Activated CD4-positive, alpha-beta T cell treated with anti-CD3 and anti-CD28 coated beads, Interleukin-2, Interleukin-4, amounts not matched to agents 100 ng/mL and 50 ng/mL, durations not matched to agents 16 hours and 8 hours (primary cell): Measurements from ENCODE around the gene ABR.
"Not testable (repeated sequence)": the region's sequence is repeated elsewhere in the genome, so short reads cannot be mapped to it uniquely, and the experiment has no call there.

Source experiments
- DNase-seq: peaks from one replicate; pipeline ENCODE4 v3.0.0-alpha.2; 2020; ENCODE audit warnings: low spot score

ABR gene

DNA sequence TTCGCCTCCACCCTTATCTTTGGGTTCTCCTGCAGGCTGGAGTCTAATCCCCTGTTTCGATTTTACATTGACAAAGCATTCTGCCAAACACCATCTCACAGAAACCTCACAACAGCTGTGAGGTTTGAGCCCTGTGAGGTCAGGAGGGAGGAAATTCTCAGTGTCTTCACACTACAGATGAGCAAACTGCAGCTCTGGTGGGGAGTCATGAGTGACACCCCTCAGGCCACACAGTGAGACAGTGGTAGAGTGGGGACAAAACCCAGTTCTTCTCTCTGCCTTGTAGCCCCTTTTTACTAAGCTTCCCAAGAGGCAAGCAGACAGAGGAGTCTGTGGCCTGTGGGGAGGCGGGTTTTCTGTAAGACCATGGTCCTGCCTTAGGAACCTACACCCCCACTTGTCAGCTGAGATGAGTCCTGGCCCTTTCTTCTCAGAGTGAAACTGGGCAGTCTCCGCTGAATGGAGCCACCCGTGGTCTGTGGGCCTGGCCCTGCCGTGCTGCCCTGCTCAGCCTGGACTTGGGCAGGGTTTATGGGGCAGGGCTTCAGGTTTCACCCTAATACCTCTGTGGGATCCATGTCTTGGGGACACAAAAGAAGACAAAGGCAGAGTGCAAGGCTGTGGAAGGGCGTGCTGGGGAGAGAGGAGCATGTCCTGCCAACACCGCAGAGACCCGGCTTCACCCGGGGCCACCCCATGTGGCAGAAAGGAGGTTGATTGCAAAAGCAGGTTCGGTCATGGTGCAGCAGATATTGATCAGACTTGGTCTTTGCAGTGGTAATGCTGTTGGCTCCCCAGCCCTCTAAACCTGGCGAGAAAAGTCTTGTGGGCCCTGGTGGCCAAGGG is 59.0 kb downstream of the ABR start:
- DNase-seq = no peak

DNA sequence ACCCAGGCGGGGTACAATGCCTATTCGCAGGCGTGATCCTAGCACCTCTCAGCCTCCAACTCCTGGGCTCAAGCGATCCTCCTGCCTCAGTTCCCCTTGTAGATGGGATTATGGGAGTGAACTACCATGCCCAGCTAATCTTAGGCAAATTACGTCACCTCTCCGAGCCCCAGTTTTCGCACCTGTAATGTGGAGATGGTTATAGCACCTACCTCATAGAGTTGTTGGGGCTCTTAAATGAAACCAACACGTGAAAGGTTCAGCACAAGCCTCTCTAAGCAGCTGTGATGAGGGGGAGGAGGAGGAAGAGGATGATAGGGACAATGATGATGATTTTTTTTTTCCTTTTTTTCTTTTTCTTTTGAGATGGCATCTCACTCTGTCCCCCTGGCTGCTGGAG is 59.9 kb downstream of the ABR start:
- no peak for DNase-seq

DNA sequence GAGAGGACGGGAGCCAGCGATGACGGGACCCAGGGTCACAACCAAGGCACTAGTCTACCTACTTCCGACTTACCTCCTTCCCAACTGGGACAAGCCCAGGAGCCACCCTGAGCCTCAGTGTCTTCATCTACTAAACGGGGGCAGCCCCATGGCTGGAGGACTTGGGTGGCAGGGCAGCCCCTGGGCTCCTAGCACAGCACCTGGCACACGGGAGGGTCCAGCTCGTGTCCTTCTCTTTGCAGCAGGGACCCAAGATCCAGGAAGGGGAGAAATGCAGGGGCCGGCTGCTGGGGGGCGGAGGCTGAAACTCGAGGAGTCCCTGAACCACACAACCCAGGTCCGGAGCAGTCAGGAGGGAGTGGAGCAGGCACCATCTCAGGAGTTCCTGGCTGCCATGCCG is 63.2 kb downstream of the ABR start:
- DNase-seq = no peak

DNA sequence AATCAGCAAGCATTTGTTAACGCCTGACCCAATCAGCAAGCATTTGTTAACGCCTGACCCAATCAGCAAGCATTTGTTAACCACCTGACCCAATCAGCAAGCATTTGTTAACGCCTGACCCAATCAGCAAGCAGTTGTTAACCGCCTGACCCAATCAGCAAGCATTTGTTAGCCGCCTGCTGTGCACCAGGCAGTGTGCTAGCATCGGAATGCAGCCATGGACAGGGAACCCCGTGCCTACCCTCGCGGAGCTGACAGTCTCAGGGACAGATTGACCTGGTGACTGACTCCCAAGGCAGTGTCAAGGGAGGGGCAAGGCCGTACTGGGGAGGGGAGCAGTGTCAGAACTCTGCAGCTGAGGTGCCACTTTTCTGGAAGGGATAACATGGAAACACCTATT is 66.9 kb downstream of the ABR start:
- DNase-seq = no peak

DNA sequence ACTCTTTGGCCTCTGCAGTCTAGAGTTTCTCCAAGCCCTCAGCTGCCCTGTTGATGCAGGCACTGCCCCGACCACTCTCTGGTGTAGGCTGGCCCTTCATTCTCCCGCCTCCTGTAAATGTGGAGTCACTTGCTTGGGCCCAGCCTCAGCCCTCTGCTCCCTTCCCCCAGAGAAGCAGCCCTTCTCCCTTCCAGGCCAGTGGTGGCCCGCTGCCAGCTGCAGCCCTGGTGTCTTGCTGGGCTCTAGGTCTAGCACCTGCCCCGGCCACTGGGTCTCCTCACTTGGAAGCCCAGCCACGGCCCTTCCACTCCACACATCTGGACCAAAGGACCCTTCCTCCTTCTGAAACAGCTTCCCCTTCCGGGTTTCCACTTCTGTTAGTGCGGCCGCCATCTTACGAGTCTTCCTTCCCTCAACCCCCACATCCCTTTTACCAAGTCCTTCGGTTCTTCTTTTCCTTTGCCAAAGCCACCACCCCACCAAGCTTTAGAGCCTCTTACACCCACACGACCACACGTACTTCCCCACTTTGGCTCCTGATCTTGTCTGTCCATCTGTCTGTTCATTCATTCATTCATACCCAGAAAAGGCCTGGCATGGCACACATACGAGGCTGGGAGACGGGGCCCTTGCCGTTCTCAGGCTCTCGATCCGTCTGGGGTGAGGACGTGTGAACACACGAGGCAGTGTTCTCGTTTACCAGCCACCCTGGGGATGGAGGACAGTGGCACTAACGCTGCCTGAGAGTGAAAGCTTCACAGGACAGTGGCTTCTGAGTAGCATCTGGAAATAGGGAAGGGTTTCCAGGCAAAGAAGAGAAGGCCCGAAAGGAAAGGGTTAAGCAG is 68.0 kb downstream of the ABR start:
- no peak for DNase-seq

DNA sequence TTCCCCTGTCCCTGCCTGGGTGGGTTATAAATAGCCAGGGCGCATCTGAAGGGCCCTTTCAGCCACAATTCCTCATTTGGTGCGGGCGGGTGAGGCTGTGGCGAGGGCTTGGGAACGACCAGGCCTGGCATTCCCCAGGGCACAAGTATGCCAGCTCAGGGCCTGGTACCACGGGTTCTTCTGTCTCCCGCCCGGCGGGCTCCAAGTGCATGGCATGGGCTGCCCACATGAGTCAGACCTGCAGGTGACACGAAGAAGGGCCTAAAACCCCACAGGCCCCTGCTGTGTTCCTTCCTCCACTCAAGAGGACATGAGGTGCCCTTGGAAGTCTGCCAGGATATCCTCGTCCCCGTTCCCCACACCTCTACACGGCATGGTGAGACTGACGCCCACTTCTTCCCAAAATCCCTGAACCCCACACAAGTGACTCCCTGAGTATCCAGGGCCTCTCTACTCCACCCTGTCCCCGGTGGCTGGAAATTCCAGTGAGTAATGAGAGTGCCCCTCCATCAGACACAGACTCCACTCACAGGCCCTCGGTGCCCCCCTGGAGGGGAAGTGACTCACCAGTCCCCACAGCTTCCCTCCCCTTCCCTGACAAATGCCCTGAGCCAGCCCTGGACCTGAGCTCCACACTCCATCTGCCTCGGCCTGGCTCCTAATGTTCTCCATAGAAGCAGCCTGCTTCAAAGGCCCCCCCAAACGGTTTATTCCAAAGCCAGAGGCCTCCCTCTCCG is 68.8 kb downstream of the ABR start:
- no peak for DNase-seq

DNA sequence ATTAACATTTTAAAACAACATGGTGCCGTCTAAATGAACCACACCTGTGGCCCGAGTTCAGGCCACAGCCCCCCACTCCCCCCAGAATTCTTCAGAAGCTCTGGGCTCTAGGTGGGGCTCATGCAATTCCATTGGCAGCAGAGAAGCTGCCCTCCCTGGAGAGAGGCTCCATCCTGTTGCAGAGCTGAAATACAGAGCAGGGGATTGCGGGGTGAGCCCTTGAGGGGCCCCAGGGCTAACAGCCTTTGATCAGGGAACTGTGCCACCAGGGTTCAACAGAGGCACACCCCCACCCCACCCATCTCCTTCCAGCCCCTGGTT is 69.3 kb downstream of the ABR start:
- DNase-seq = no peak

DNA sequence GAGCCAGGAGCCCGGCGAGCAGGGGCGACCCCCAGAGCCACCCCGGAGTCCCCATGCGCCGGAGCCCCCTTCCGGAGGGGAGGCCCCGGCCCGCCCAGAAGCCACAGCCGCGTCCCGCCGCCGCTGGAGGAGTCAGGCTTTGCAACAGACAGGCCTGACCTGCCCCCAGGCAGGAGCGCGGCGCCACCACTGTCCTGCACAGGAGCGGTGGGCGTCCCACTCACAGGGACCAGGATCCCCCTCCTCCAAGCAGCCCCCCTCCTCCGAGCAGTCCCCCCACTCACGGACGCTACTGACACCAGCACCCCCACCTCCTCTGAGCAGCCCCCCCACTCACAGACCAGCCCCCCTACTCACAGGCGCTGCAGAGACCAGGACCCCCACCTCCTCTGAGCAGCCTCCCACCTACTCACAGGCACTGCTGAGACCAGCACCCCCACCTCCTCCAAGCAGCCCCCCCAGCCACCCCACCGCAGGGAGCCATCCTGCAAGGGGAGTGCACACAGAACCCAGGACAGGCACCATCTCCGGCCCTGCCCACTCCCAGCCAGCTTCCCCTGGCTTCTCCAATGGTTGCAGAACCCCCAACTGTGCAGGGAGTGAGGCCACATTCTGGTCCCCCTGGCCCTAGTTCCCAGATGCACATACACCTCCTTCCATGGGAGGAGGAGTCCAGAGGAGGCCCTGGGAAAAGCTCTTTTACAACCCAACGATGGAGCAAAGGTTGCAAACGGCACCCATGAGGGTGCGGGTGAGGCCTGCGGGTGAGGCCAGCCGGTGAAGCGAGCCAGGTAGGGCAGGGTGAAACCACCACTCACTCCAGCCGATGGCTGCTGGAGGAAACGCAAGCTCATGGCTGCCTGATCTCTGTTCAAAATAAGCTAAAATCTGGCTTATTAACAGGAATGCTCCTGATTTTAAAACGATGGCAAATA is 69.9 kb downstream of the ABR start:
- peak; percentile 39 for DNase-seq

DNA sequence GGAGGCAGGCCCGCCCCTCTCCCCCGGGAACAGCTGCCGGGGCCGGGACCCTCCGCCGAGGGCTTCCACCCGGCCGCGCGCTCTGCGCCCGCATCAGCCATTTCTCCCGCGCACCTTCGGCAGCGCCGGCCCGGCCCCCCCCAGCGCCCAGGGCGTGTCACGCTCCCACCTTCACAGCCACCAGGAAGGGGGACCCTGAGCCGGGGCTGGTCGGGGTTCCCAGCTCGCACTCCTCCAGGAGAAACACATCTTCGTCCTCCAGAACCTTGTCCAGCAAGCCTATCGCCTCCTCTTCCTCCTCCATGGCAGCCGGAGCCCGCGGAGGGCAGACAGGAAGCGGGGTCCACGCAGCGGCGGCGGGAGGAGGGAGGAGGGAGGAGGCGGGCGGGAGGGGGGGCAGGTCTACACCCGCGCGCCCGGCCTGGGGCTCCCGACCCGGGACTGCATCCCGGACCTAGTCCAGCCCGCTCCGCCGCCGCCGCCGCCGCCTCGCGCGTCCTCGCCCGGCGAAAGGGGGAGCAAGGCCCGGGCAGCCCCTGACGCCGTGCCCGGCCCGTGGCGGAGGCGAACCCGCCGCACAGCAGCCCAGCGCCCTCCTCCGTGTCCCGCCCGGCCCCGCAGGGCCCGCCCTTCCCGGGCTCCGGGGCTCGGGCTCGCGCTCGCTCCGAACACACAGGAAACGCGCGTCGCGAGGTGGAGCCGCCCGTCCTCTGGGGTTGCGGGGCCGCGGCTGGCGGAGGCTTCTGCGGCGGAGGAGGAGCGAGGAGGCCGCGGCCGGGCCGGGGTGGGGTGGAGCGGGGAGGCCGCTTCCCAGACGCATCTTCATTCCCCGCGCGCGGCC is 70.8 kb downstream of the ABR start:
- peak; percentile 57 for DNase-seq

DNA sequence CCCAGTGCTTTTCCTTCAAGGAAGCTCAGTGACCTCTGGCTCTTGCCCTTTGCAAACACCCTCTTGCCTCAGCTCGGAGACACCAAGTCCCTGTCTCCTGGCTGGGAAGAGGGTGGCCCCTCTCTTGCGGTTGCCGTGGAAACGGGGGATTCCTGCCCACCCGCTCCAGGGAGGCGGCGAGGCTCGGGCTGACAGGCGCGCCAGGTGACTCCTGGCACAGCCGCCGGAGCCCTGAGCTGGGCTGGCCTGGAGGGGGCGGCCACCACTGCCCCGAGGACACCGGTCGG is 71.4 kb downstream of the ABR start:
- no peak for DNase-seq

DNA sequence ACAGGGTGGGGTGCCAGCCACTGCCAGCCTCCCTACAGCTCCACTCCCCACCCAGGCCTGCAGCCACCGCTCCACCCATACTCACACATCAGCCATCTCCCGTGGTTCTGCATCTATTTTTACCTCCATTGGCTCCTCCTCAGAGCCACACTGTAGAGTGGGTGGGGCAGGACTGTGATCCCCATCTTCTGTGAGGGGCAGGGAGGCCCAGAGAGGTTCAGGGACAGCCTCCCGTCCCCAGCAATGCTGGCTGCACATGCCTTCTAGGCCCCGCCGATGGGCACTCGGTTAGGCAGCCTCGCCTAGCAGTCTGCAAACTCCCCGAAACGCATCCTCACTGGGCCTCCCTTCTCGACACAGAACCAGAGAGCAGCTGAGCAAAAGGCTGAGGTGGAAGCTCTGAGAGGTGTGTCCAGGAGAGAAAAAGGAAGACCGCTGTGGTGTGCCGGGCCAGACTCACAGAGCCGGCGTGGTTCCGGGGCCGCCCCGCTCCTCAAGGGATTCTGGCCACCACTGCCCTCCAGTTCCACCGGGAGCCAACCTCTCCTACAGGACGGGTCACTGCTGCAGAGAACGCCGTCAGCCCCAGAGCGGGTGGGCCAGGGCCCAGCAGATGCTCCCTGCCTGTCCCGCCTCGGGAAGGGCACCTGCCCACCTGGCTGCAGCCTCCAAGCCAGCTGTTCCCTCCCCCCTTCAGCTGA is 71.9 kb downstream of the ABR start:
- no peak for DNase-seq

DNA sequence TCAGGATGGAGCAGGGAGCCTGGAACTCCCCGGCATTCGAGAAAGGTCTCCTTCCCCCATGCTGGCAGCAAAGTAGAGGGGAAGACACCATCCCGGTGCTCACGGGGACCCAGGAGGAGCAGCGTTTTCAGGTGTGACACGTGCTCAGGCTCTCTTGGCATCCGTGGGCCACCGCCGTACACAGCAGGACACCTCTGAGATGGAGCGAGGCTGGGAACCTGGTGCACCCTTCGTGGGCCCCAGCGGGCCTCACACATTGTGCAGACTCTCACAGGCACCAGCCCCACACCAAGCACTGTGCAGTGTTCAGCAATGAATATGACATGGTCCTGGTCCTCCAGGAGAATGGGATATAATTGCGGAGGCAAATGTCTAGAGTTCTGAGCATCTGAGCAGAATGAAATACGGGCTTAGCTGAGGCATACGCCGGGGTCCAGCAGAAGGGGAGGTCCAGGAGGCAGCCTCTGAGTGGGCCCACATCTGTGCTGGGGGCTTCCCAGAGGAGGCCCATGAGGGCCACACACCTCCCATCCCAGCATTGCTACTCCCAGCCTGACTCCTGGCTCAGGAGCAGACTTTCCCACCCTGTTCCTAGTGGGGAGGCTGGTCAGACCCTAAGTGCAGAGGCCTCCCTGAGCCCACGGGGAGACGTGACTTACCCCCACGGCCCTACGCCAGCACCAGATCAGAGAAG is 72.6 kb downstream of the ABR start:
- DNase-seq = no peak

DNA sequence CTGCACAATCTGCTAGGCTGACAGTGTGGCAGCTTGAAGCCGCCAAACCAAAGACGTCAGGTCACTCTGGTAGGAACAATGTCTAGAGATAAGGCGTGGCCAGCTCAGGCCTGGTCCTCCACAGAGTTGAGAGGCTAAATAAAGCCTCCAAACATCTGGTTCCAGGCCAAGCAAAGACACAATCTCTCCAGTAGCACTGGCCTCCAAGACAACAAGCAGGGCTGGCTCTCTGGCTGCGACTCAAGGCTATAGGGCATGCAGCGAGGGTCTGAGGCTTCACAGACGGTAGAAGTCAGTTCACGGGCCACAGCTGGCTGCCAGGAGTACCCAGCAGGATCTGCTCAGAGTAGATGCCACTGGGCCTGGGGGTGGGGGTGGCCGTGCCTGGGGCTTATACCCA is 75.6 kb downstream of the ABR start:
- DNase-seq = no peak

DNA sequence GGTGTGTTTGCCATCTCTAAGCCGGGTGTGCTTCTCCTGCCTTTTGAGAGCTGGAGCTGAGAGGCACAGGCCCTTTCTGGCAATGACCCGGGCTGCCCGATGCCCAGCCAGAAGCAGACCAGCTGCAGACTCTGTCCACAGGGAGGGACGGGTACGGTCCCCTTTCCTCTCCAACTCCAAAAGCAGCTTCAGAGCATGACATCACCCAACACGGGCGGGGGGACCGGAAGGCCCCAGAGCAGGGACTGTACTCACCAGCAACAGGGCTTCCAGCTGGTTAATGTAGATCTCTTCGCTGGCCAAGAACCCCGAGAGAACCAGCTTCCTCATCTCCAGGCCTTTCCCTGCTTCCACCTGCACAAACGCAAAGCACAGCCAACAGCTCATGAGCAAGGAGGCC is 79.4 kb downstream of the ABR start:
- no peak for DNase-seq

DNA sequence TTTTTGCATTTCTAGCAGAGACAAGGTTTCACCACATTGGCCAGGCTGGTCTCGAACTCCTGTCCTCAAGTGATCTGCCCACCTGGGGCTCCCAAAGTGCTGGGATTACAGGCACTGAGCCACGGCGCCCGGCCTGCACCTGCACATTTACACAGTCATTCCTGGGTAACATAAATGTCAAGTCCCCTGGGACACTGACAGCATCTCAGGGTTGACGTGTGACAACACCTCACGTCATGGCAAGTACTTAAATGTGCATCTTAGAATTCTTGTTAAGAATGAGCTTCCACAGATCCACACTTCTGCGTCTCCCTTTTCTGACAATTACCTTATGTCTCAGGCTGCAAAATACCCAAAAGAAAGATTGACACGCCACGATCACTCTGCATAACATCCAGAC is 80.5 kb downstream of the ABR start:
- no peak for DNase-seq

DNA sequence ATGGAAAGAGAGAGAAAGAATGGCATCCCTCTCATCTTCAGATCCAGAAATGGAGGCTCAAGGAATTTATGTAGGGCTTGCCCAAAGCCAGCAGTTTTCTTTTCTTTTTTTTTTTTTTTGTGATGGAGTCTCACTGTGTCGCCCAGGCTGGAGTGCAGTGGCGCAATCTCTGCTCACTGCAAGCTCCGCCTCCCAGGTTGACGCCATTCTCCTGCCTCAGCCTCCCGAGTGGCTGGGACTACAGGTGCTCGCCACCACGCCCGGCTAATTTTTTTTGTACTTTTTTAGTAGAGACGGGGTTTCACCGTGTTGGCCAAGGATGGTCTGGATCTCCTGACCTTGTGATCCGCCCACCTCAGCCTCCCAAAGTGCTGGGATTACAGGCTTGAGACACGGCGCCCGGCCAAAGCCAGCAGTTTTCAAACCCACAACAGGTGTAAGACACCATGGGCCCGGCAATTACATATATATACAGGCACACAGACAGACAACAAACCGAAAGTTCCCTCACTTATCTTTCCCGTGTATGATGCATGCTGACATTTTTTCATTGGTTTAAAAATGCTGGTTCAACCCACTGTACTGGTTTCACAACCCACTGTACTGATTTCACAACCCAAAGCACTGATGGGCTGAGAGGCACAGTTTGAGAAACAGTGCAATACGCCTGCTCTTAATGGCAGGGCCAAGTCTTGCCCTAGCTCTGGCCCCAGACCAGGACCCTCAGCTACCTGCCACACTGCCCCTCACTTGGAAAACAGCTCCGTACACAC is 81.6 kb downstream of the ABR start:
- DNase-seq = not testable (repeated sequence)

DNA sequence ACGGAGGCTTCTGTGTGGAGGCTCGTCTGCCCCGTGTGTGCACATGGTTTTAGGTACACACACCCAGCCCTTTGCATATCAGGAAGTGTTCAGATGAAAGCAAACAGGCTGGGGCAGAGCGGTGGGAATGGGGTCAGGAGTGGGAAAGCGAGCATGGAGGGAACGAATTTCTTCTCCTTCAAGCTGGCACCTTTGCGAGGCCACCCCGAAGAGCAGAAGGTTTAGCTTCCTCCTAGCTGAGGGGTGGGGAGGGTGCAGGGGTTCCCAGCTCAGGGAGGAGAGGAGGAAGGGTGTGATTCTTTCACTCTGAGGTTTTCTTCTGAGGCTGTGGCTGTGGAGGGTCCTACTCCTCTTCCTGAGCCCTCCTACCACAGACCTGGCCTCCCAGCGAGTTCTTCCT is 83.6 kb downstream of the ABR start:
- no peak for DNase-seq

DNA sequence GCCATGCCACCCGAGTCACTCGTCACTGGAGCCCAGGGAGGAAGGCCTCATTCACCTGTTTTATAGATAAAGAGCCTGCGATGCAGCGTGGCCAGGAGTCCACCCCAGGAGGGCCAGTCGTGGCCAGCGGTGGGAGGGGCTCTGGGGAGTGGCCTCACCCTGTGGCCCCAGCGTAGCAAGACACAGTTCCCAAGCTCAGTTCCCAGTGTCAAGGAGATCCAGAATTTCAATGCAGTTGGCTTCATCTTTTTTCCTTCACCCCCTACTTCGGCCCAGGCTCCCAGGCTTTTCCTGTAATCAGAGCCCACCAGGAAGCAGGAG is 84.0 kb downstream of the ABR start:
- no peak for DNase-seq
